HuH-7 (cell line): ENCODE measurements around the gene TFCP2.
A peak's percentile ranks its signal among the peaks of the same experiment; 100 is the strongest.

Source experiments
- DNase-seq: peaks from one replicate; pipeline ENCODE4 v3.0.0; 2011; ENCODE audit warnings: low spot score

TFCP2 gene

DNA sequence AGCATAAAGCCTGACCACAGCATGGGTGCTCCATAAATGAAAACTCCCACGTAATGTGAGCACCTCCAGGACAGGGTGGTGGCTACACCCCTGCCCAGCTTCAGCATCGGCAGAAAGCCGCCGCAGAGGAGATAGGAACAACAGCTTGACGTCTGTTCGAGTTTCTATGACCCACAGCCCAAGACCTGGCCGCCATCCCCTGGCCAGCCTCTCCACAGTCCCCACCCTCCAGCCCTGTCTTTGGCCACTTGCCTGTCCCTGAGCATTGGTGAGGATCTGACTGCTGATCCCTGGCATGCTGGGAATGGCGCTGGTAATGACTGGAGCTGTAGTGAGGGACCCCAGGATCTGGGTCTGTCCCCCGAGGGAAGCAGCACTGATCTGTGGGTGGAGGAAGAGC is 23.6 kb upstream of the TFCP2 start:
- no peak for DNase-seq

DNA sequence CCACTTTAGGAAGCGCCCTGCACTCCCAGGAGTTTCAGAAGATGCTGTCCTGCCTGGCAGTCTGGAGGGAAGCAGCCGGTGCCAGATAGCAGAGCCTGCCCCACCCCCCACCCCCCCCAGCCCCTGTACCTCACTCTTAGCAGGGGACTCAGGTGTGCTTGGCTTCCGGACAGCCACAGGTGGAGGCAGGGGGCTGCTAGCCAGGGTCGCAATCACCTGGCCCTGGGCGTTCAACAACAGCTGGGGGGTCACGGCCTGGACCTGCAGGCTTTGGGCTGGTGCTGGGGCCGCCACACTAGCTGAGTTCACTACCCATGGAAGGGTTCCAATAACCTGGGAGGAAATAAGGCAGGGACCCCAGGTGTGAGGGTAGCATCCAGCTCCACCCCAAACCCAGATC is 22.9 kb upstream of the TFCP2 start:
- DNase-seq = no peak

DNA sequence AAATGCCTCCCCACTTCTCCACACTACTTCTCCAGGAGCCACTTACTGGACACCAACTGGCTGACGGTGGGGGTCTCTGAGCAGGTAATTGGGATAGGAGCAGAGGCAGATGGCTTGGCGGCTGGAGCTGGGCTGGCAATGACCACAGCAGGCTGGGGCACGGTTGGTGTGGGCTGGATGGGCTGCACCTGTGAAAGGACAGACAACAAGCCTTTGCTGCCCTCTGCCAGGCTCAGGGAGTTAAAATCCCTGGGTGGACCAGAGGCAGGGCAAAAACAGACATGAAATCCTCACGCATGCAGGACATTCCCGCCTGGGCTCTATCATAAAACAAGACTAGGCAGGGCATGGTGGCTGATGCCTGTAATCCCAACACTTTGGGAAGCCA is 19.3 kb upstream of the TFCP2 start:
- DNase-seq = no peak

DNA sequence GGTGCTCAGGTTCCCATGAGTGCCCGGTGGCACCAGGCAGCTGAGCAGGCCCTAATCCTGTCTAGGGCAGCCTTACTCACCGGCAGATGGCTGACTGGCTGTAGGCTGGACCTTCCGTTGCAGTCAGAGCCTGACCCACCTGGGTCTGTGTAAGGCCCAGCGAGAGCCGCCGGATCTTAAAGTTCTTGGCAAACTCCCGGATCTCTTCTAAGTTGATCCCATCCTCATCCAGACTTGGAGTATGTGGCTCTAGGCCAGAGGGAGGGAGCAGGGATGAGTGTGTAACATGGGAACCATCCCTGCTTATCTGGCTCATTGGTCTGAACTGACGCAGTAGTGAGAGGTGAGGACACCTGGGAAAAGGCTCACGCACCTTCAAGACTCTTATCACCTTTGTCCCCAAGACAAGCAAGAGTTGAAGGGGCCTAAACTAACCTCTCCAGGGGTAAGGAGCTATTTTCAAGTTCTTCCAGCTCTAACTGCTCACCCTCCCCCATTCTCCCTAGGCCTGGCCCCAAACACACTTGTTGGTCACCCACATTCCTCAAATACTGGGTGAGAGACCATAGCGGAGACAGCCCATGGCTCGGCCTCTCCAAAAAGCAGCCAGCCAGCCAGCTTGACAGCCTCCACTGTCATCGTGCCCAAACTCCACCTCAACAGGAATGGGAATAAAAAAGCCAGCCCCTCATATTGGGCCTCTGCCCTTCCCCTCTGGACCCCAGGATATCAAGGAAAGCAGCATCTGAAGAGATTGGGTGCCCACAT is 18.8 kb upstream of the TFCP2 start:
- DNase-seq = no peak

DNA sequence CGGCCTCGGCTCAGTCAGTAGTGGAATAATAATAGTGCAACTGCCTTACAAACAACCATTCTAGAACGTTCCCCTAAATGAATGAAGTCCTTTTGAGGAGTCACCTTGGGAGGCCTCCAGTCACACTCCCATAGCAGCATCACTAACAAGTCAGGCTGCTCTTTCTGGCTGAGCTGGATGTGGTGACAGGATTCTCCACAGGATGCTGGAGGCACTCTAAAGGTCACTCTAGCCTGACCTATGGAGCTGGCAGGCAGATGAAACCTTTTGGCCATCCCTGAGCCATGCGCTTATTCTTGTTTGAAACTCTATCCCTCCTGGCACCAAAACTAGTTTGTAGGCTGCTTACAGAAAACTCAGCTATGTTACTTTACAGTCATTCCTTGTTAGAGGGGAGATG is 17.9 kb upstream of the TFCP2 start:
- DNase-seq = no peak

DNA sequence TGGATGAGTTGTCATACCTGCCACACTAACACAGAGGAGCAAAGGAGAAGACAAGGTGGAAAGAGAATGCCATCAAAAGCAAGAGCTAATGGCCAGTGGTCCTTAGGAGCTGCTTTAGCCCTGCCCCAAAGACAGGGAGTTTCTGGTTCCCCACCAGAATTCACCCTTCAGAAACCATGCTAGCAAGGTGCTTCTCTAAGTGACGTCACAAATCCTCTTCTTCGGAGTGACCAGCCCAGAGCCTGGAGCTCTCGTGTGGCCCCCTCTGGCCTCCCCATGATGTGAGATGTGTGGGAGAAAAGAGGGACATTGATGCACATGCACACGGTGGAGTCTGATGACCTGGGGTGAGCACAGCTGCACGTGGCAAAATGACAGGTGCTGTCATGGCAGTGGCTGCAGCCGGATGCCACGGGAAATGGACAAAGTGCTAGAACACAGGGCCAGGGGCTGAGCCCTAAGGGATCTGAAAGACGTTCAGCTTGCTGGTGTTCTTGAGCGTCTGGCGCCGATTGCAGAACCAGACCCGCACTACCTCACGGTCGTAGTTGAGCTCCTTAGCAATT is 16.9 kb upstream of the TFCP2 start:
- DNase-seq = no peak

DNA sequence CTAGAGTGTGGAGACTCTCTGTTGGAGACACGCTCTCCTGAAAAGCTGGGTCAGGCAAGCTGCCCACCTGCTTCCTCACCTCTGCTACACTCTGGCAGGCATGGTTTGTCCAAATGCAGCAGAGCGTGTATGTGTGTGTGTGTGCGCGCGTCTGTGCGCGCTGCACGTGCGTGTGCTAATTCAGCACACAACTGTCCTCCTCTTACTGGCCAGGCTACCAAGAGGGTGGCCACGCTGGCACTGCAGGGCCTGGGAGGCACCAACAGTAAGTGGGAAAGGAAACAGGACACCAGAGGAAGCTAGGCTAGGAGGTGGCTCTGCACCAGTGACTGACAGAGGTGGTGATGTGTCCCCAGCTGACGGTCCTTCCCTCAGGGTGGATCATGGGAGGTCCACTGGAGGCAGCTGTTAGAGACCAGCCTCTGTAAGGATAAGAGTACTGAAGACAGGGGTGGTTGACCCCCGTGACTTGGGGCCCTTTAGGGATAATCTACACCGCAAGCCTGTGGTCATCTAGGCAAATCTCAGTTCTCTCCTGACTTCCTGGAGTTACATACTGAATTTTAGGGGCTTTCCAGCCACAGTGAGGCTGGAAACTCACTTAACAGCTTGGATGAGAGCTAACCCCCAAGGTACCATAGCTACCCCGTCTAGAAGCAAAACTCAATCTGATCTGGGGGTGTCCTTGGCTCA is 15.6 kb upstream of the TFCP2 start:
- DNase-seq = no peak

DNA sequence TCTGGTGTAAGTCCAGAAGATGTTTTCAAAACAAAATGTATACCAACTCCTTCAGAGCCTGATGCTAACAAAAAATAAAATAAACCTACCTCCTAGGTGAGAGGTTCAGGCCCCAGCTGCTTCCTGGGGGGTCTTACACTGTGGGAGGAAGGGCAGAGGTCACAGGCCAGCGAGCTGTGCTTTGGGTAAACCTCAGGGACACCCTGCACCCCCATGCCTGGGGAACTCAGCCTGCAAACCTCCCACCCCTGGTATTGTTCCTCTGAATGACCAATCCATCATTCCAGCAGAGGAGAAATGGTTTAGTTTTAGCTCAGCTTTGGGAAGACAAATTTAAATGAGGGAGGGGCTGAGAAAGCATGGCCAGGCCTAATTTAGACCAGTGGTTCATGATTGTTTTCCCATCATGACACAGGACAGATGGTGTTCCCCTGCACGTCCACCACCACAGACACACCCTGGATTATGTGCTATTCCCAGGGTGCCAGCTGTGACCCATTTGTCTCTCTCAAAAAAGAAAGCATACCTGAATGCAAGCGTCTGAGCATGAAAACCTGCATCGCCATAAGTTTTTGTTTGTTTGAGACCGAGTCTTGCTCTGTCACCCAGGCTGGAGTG is 14.5 kb upstream of the TFCP2 start:
- no peak for DNase-seq

DNA sequence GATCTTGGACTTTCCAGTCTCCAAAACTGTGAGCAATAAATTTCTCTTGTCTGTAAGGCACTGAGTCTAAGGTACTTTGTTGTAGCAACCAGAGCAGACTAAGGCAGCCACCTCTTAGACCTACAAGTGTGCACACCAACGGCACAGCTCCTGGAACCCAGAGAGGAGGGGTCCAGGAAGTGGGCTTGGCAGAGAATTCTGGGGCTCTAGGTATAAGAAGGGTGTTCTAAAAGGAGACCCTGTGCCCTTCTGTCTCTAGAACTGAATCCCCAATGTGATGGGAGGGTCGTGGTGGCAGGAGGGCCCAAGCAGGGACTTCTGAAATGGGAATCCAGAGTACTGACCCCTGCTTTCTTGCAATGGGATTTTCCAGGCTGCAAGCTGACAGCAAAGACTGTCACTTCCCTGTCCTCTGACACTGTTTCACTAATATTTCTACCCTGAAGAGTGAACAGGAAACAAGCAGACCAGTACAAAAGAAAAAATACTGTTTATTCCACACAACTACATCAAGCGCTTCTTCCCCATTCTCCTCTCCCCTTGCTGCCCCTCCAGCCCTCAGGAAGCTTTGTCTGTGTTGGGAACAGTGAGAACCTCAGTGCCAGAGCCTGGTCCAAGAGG is 13.6 kb upstream of the TFCP2 start:
- no peak for DNase-seq

DNA sequence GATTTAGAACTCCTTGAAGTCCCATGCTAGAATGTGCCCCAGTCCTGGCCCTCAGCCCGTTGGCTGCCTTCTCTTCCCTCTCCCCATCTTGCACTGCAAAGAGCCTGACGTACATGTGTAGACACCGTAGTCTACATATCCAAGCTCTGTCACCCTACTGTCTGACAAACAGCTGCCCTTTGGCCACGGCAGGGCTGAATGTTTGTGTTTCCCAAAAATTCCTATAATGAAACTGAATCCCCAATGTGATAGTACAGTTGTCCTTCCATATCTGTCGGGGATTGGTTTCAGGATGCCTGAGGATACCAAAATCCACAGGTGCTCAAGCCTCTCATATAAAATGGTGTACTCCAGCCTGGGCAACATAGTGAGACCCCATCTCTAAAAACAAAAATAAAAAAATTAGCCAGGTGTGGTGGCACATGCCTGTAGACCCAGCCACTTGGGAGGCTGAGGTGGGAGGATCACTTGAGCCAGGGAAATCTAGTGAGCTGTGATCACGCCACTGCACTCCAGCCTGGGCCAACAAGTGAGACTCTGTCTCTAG is 12.3 kb upstream of the TFCP2 start:
- no peak for DNase-seq

DNA sequence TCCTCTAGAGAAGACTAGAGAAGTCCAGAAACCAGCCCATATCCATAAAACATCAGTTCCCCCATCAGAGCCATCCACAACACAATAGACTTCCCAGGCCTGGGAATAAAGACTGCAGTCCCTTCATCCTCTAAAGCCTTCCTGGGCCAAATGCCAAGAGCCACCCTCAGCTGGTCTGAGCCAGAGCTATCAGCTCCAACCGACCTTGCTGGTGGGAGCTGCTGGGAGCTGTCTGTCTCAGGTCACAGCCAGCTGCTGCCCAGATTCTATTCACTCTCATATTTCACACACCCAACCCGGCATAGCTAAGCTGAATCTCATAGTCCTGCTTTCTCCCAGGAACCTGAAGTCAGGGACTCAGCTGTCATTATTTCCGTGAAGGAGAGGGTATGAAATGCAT is 10.9 kb upstream of the TFCP2 start:
- no peak for DNase-seq

DNA sequence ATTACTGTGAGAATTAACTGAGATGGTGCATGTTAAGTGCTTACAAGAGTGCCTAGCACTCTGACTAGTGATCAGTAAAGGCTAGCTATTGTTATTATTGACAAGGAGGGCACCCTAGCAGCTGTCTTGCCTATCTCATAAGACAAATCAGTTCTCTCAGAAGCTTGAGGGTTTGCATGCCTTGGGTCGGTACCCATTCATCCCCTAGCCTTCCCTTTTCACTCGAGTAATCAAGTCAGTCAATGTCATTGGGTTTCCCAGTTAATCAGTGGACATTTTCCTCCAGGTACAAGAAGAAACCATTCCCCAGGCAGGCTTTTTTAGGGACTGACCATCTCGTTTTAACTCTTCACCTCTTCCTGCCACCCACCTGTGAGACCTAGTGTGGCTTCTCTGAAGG is 10.4 kb upstream of the TFCP2 start:
- no peak for DNase-seq

DNA sequence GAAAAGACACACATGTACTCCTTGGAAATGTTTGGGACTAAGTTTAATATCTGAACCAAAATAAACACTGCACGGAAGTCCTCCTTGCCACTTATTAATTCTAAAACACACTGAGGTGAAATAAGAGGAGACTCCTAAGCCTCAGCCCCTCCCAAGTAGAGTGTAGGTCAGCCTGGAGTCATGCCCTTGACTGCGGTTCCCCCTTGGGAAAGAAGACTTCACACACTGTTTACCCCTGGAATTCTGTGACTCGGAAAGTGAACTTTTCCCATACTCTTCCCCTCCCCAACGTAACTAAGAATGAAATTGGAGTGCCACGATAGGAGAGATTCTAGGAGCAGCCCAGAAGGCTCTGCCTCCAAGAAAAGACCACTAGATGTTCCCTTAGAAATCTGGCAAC is 8.6 kb upstream of the TFCP2 start:
- DNase-seq = no peak

DNA sequence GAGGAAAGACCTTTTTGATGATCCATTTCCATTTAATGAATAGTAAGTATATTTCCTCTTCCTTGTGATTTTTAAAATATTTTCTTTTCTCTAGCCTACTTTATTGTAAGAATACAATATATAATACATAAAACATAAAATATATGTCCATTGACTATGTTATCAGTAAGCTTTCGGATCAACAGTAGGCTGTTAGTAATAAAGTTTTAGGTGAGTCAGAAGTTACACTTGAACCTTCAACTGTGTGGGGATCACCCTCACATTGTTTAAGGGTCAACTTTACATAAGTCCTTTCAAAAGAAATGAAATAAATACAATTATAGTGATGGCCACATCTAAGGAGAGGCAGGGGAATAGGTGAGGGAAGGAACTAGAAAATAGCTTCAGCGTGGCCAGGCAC is 5.0 kb upstream of the TFCP2 start:
- no peak for DNase-seq

DNA sequence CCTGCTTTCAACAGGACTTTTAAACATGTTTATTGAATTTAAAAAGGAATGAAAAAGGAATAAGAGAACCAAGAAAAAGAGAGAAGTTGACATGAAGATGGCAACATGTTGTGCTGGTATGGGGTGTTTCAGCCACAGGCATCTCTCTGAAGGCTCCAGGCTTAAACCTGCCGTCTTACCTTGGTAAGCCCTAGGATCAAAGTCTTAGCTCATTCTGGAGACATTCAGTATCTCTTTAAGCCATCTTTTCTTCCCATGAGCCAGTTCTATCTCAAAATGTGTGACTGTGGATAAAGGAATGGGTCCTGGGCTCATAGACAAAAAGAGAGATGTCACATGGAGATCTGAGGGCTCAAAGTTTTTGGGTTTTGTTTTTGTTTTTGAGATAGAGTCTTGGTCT is 1.6 kb upstream of the TFCP2 start:
- DNase-seq = no peak

DNA sequence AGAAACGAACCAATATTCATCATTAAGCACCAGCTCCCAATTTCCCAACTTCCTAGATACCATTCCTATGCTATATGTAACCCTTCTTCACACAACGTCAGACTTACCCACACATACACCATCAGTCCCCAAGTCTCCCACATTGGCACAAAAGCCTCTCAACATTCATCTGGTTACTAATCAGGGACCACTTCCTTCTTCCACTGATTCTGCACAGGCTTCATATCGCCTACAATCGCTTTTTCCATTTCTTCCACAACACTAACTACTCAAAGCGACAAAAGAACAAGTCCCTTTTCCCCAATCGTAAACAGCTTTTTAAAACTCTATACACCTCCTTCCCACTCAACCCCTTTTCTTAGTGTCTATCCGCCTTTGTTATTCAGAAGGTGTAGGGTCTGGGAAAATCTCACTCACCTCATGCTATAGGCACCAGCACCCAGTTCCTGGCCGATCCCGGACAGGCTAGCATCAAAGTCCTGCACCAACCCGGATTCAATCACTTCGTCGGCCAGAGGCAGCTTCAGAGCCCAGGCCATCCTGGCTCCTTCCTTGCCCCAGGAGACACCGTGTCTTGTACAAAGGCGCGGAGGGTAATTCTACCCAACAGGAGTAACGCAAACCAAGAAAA is 936 bp downstream of the TFCP2 start:
- DNase-seq = no peak

DNA sequence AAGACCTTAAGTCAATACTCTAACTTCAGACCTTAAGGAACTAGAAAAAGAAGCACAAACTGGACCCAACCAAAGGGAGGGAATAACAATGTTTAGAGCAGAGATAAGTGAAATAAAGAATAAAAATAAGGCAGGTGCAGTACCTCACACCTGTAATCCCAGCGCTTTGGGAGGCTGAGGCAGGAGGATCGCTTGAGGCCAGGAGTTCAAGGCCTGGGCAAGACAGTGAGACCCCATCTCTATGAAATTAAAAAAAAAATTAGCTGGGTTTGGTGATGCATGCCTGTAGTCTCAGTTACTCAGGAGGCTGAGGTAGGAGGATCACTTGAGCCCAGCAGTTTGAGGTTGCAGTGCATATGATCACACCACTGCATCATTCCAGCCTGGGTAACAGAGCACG is 9.1 kb downstream of the TFCP2 start:
- DNase-seq = no peak

DNA sequence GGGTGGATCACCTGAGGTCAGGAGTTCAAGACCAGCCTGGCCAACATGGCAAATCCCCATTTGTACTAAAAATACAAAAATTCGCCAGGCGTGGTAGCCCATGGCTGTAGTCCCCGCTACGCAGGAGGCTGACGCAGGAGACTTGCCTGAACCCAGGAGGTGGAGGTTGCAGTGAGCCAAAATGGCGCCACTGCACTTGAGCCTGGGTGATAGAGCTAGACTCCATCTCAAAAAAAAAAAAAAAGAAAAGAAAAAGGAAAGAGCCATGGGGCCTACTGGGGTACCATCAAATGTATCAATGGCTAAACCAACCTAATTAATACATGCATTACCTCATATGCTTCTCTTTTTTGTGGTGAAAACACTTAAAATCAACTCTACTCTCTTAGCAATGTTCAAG is 10.7 kb downstream of the TFCP2 start:
- no peak for DNase-seq

DNA sequence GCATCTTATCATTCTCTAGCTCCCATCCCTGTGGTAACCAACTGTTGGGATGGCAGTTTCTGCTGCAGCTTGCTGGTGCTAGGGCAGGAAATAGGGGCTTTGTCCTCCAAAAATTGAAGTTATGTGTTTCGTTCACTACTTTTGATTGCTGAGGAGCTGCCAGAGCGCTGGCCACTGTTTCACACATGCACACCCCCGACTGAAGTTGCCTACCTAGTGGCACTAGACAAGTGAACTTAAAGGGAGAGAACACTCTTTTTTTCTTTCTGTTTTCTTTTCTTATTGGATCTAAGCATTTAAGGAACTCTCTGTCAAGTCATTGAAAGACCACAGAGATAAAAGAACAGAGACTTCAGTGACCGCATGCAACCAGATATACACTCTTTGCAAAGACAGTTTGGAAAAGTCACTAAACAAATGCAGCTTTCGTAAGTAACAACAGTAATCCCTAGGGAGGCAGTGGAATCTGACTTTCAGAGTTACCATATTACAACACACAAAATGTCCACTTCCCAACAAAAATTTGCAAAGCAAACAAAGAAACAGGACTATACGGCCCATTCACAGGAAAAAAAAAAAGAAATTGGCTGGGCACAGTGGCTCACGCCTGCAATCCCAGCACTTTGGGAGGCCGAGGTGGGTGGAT is 12.0 kb downstream of the TFCP2 start:
- peak; percentile 43 for DNase-seq

DNA sequence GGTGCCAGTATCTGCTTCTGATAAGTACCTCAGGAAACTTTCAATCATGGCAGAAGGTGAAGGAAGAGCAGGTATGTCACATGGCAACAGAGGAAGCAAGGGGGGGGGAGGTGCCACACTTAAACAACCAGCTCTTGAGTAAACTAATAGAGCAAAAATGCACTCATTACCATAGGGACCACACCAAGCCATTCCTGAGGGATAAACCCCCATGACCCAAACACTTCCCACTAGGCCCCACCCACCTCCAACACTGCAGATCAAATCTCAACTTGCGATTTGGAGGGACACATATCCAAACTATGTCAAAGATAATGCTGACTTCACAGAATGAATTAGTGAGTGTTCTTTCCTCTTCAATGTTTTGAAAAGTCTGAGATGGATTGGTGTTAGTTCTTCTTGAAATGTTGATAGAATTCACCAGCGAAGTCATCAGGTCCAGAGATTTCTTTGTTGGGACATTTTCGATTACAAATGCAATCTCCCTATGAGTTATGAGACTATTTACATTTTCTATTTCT is 16.6 kb downstream of the TFCP2 start:
- no peak for DNase-seq

DNA sequence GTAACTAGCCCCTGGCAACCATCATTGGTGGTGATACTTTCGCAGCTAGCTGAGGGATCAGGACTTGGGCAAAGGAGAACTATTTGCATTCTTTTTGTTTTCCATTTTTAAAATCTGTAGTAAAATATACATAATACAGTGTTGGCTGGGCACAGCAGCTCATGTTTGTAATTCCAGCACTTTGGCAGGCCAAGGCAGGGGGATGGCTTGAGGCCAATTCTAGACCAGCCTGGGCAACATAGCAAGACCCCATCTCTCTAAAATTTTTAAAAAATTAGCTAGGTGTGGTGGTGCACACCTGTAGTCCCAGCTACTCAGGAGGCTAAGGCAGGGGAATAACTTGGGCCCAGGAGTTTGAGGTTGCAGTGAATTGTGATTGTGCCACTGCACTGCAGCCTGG is 20.0 kb downstream of the TFCP2 start:
- DNase-seq = no peak
